Left ventricle myocardium inferior (tissue), 1 donor: ENCODE measurements around the gene TMEM54. TPM values are rescaled to one million over a fixed set of nuclear protein-coding genes. Genes with fewer than 3 reads are reported as not detected.
"Not testable (repeated sequence)": the region's sequence is repeated elsewhere in the genome, so short reads cannot be mapped to it uniquely, and the experiment has no call there.

Experiments used
- DNase-seq: peaks from one replicate; pipeline ENCODE4 v3.0.0-alpha.2; 2020
- H3K27ac ChIP-seq: fragments of 200-600 bp; replicated peaks from 2 replicates; pipeline ENCODE4 v1.8.0; 2021
- H3K27me3 ChIP-seq: fragments of 200-600 bp; 2 replicates; pipeline ENCODE4 v1.8.0; 2021; ENCODE audit warnings: low read depth
- H3K36me3 ChIP-seq: fragments of 200-600 bp; 2 replicates; pipeline ENCODE4 v1.8.0; 2021
- H3K4me1 ChIP-seq: fragments of 200-600 bp; 2 replicates; pipeline ENCODE4 v1.8.0; 2021
- H3K4me3 ChIP-seq: fragments of 200-600 bp; 2 replicates; pipeline ENCODE4 v1.8.0; 2021; ENCODE audit warnings: mild to moderate bottlenecking, moderate library complexity
- H3K9me3 ChIP-seq: fragments of 200-600 bp; replicated peaks from 2 replicates; pipeline ENCODE4 v1.8.0; 2021
- intact Hi-C: fragments of 100-400 bp; cut with micrococcal nuclease; formaldehyde crosslinking; loops from one replicate; pipeline ENCODE4 v1.11.0; 2022
- total RNA-seq: library from RNA; stranded (reverse); fragmentation: NEBNext Ultra II Directional; extraction: Animal tissue kit (Norgen Biotek cat#: 25700); gene quantifications from one replicate; pipeline ENCODE4 v1.2.1, GENCODE V29; 2021
- TF ChIP-seq, protein P1 (sequence below): fragments of 200-600 bp; IDR thresholded peaks from 2 replicates; pipeline ENCODE4 v1.8.0; 2021; ENCODE audit warnings: antibody characterized with exemption, mild to moderate bottlenecking, borderline replicate concordance
- donor health status: DM: no; HTN: yes; CAD: no; lungs with severe emphysema.

Gene TMEM54
- total RNA-seq, 1 donor from 2014 or later, result 14.2 TPM

DNA sequence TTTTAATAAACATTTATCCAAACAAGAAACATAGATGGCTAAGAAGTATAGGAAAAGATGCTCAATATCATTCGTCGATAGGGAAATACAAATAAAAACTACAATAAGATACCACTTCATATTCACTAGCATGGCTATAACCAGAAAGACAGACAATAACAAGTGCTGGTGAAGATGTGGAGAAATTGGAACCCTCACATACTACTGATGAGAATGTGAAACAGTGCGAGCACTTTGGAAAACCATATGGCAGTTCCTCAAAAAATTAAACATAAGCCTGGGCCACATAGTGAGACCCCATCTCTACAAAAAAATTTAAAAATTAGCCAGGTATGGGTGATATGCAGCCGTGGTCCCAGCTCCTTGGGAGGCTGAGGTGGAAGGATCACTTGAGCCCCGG is 9.1 kb upstream of the TMEM54 start:
- H3K4me3 ChIP-seq, result no peak overlapping the region
- TF ChIP-seq, protein P1, sequence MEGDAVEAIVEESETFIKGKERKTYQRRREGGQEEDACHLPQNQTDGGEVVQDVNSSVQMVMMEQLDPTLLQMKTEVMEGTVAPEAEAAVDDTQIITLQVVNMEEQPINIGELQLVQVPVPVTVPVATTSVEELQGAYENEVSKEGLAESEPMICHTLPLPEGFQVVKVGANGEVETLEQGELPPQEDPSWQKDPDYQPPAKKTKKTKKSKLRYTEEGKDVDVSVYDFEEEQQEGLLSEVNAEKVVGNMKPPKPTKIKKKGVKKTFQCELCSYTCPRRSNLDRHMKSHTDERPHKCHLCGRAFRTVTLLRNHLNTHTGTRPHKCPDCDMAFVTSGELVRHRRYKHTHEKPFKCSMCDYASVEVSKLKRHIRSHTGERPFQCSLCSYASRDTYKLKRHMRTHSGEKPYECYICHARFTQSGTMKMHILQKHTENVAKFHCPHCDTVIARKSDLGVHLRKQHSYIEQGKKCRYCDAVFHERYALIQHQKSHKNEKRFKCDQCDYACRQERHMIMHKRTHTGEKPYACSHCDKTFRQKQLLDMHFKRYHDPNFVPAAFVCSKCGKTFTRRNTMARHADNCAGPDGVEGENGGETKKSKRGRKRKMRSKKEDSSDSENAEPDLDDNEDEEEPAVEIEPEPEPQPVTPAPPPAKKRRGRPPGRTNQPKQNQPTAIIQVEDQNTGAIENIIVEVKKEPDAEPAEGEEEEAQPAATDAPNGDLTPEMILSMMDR, result no peak
- no peaks in the 10 kb centered on the region for H3K36me3 ChIP-seq
- H3K27ac ChIP-seq, result no peak overlapping the region
- H3K4me1 ChIP-seq, result no peaks in the 10 kb centered on the region
- H3K9me3 ChIP-seq, result no peaks in the 10 kb centered on the region
- no peak for DNase-seq
- peaks cover 29% of the 10 kb centered on the region for H3K27me3 ChIP-seq
- intact Hi-C loops, result no loop called here

DNA sequence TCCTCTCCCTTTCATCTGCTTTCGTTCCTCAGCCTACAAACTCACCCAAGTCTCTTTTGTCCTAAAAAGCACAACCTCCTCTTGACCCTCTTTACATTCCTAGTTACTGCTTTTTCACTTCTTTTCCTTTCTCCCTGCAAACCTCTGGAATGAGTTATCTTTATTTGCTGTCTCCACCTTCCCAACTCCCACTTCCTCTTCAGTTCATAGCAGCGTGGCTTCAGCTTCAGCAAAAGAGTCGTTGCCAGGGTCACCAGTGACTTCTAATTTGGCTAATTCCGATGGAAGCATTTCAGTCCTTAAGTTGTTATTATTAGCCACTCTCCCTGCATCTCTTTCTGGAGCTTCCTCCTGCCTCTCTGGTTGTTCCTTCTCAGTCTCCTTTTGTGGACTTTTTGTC is 6.2 kb upstream of the TMEM54 start:
- intact Hi-C loops, result no loop called here

GRCh38 chr1:32906654-32907053 is 5.5 kb upstream of the TMEM54 start:
- peaks cover 37% of the 10 kb centered on the region for H3K27me3 ChIP-seq

More for the DNA sequence above, 6.2 kb upstream of the TMEM54 start:
- no peaks in the 10 kb centered on the region for H3K4me1 ChIP-seq
- H3K4me3 ChIP-seq, result no peak overlapping the region
- H3K27ac ChIP-seq, result no peak overlapping the region
- no peaks in the 10 kb centered on the region for H3K36me3 ChIP-seq
- TF ChIP-seq, protein P1, result no peak
- H3K27me3 ChIP-seq, result peaks cover 29% of the 10 kb centered on the region
- DNase-seq, result no peak
- no peaks in the 10 kb centered on the region for H3K9me3 ChIP-seq

DNA sequence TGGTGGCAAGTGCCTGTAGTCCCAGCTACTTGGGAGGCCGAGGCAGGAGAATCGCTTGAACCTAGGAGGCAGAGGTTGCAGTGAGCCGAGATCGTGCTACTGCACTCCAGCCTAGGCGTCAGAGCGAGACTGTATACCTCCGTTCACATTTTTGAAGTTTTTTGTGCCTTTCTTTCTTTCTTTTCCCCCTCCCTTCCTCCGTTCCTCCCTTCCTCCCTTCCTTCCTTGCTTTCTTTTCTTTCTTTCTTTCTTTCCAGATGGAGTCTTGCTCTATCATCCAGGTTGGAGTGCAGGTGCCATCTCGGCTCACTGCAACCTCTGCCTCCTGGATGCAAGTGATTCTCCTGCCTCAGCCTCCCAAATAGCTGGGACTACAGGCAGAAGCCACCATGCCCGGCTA is 4.4 kb upstream of the TMEM54 start:
- H3K27ac ChIP-seq, H3K36me3 ChIP-seq, H3K4me1 ChIP-seq, intact Hi-C loops, H3K9me3 ChIP-seq, H3K4me3 ChIP-seq, DNase-seq: not testable (repeated sequence)
- peaks cover 42% of the 10 kb centered on the region for H3K27me3 ChIP-seq

More at GRCh38 chr1:32906654-32907053, 5.5 kb upstream of the TMEM54 start:
- Histone ChIP-seq H3K4me3 (no peak overlapping the region), H3K36me3 (no peaks in the 10 kb centered on the region), H3K9me3 (no peaks in the 10 kb centered on the region), H3K4me1 (peaks cover 2% of the 10 kb centered on the region), H3K27ac (no peak overlapping the region)
- intact Hi-C loops, result no loop called here
- DNase-seq, result no peak
- TF ChIP-seq, protein P1, result no peak

DNA sequence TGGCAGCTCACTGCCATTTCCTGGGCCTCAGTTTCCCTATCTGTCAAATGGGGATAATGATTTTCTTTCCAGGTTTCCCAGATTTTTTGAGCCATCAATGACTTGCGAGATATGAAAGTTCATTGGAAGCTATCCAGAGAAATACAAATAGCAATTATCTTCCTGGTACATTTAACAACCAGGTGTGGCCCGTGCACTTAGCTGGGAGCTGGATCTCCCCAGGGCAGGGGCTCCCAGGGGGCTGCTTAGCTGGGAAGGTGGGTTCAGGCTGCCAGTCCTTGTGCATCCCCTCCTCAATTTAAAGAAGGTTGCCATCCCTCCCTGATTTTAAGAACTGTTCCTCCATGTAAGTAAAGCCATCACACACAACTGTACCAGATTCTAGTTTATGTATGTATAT is 3.6 kb upstream of the TMEM54 start:
- DNase-seq, result no peak
- Histone ChIP-seq H3K4me1 (peaks cover 13% of the 10 kb centered on the region), H3K9me3 (no peaks in the 10 kb centered on the region), H3K27me3 (peaks cover 47% of the 10 kb centered on the region), H3K36me3 (no peaks in the 10 kb centered on the region), H3K4me3 (no peak overlapping the region), H3K27ac (no peak overlapping the region)
- TF ChIP-seq, protein P1, result no peak
- intact Hi-C loops, result no loop called here

DNA sequence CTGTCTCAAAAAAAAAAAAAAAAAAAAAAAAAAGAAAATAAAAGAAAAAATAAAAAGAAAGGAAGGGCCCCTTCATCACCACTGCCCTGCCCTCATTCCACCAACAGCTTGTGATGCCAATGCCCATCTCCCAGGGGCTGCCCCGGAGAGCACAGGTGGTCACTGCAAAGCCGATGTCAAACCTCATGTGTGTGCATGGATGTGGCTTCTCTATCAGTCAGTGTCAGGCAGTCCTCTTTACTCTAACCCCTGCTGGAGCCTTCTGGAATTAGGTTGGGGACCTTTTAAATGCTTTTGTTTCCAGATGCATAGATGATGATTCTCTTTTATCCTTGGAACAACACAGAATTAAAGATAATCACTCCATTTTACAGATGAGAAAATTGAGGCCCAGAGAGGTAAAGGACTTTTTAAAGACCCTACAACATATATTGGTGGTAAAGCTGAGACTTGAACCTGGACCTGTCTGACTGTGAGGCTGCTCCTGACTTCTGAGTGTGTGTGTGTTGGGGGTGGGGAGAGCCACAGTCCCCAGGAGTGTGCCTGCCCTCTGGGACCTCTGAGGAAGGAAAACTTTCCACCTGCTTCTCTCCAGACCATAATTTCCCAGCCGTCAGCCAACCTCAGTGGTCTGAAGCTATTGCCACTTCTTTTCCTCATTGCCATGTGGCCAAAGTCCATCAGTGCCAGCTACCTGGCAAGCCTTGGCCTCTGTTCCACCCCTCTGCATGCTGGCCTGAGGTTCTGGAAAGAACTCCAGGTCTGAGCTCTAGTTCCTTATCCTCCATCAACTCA is 3.0 kb upstream of the TMEM54 start:
- DNase-seq, result no peak
- Histone ChIP-seq H3K4me1 (peaks cover 13% of the 10 kb centered on the region), H3K4me3 (no peak overlapping the region), H3K27me3 (peaks cover 41% of the 10 kb centered on the region), H3K9me3 (no peaks in the 10 kb centered on the region), H3K36me3 (no peaks in the 10 kb centered on the region), H3K27ac (no peak overlapping the region)
- intact Hi-C loops, result no loop called here
- TF ChIP-seq, protein P1, result no peak
